Gastroesophageal sphincter (tissue), 3 donors: Measurements from ENCODE around the gene COQ3.

Source experiments
- EP300 ChIP-seq: sonication (generic); formaldehyde crosslinking; IDR thresholded peaks from one replicate; pipeline ENCODE4 v1.6.1; 2017; ENCODE audit warnings: antibody characterized with exemption, mild to moderate bottlenecking
- POLR2AphosphoS5 ChIP-seq: sonication (generic); formaldehyde crosslinking; IDR thresholded peaks from one replicate; pipeline ENCODE4 v1.6.1; 2017; ENCODE audit warnings: antibody characterized with exemption
- TF ChIP-seq, protein P1 (sequence below), 4 experiments: fragments of 200-600 bp in 2 of 4; fragments of 450-650 bp in 2 of 4; sonication (generic) in 1 of 4; IDR thresholded peaks; one replicate each; pipeline ENCODE4 v1.5.1; 2017 to 2019; ENCODE audit warnings: antibody characterized with exemption in 4 of 4, mild to moderate bottlenecking in 2 of 4, moderate library complexity in 2 of 4

DNA sequence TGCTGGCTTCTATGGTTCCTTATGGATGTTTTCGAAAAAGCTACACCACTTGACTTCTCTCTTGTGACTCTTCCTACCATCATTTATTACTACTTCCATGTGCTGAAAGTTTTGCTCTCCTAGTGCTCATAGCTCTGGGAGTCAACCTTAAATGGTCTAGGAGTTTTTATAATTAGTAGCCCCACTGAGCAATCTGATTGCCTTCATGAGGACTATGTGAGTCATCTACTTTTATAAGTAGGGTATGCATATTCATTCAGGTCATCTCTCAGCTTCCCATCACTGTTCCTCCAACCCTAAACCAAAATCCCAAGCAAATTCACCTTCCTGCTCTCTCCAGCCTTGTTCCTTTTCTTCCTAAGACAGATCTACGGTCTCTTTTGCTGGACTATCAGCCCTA is 27.1 kb downstream of the COQ3 start:
- no peak for TF ChIP-seq POLR2AphosphoS5
- TF ChIP-seq, protein P1, sequence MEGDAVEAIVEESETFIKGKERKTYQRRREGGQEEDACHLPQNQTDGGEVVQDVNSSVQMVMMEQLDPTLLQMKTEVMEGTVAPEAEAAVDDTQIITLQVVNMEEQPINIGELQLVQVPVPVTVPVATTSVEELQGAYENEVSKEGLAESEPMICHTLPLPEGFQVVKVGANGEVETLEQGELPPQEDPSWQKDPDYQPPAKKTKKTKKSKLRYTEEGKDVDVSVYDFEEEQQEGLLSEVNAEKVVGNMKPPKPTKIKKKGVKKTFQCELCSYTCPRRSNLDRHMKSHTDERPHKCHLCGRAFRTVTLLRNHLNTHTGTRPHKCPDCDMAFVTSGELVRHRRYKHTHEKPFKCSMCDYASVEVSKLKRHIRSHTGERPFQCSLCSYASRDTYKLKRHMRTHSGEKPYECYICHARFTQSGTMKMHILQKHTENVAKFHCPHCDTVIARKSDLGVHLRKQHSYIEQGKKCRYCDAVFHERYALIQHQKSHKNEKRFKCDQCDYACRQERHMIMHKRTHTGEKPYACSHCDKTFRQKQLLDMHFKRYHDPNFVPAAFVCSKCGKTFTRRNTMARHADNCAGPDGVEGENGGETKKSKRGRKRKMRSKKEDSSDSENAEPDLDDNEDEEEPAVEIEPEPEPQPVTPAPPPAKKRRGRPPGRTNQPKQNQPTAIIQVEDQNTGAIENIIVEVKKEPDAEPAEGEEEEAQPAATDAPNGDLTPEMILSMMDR (IDR thresholded peaks at IDR 0.05): no peak
- no peak for TF ChIP-seq EP300
